ENCODE results near the gene CHAF1B.

CHAF1B gene

DNA sequence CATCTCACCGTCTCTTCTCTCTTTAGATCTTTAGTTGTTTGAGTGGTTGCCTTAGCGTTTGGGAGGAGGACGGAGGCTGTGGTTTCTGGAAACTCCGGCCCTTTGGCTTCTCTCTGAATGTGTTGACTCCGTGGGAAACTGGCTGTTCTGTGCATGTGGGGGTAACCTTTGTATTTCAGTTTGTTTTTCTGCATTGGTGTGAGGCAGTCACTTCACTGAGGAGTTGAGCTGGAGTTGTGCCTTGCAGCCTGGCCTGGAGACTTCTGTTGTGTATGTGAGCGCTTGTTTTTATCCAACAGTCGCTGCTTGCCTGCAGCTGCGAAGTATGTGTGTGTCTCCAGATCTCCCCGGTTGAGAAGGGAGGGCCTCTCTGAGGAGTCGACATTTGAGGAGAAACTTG is 61.1 kb downstream of the CHAF1B start:
- Histone ChIP-seq H2AFZ (ENCODE audit: low read depth, low read length) (no peak overlapping the region), H3K9ac (ENCODE audit: low read length) (no peak overlapping the region), H3K9me3 (ENCODE audit: insufficient read depth, low read length) (no peaks in the 10 kb centered on the region), H3K27ac (ENCODE audit: low read length) (no peak overlapping the region), H3K4me2 (ENCODE audit: low read length) (no peak overlapping the region), H3K4me3 (ENCODE audit: low read length) (no peak overlapping the region), H3K36me3 (replicated peaks; ENCODE audit: low read depth, low read length) (no peaks in the 10 kb centered on the region), H3K79me2 (ENCODE audit: low read length) (no peaks in the 10 kb centered on the region), H4K20me1 (ENCODE audit: insufficient read depth, low read length) (no peaks in the 10 kb centered on the region), H3K4me1 (ENCODE audit: low read length) (no peaks in the 10 kb centered on the region), H3K27me3 (ENCODE audit: low read depth, low read length) (no peaks in the 10 kb centered on the region)
- TF ChIP-seq, protein P1, sequence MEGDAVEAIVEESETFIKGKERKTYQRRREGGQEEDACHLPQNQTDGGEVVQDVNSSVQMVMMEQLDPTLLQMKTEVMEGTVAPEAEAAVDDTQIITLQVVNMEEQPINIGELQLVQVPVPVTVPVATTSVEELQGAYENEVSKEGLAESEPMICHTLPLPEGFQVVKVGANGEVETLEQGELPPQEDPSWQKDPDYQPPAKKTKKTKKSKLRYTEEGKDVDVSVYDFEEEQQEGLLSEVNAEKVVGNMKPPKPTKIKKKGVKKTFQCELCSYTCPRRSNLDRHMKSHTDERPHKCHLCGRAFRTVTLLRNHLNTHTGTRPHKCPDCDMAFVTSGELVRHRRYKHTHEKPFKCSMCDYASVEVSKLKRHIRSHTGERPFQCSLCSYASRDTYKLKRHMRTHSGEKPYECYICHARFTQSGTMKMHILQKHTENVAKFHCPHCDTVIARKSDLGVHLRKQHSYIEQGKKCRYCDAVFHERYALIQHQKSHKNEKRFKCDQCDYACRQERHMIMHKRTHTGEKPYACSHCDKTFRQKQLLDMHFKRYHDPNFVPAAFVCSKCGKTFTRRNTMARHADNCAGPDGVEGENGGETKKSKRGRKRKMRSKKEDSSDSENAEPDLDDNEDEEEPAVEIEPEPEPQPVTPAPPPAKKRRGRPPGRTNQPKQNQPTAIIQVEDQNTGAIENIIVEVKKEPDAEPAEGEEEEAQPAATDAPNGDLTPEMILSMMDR (IDR thresholded peaks at IDR 0.05; ENCODE audit: low read depth, low read length): no peak
- TF ChIP-seq EZH2phosphoT487 (IDR thresholded peaks at IDR 0.05; ENCODE audit: low read depth): no peak

DNA sequence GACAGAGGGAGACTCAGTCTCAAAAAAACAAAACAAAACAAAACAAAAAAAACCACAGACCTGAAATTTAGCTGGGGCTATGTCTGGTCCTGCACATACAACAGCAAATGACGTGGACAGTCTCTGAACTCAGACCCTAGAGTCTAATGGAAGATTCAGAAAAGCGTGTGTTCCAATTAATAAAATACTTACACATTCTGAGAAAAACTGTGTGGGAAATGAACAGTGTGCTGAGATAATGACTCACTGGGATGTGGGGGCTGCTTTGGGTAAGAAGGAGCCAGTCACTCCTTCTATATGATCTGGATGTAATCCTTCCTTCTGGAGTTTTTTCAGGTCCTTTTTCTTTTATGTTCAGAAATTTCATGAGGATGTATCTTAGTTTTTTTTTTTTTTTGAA is 65.3 kb downstream of the CHAF1B start:
- Histone ChIP-seq H2AFZ (ENCODE audit: low read depth, low read length) (no peak overlapping the region), H3K4me3 (ENCODE audit: low read length) (no peak overlapping the region), H3K36me3 (replicated peaks; ENCODE audit: low read depth, low read length) (no peaks in the 10 kb centered on the region), H3K4me1 (ENCODE audit: low read length) (no peaks in the 10 kb centered on the region), H3K4me2 (ENCODE audit: low read length) (no peak overlapping the region), H3K9ac (ENCODE audit: low read length) (no peak overlapping the region), H3K9me3 (ENCODE audit: insufficient read depth, low read length) (no peaks in the 10 kb centered on the region), H3K79me2 (ENCODE audit: low read length) (no peaks in the 10 kb centered on the region), H3K27ac (ENCODE audit: low read length) (no peak overlapping the region), H4K20me1 (ENCODE audit: insufficient read depth, low read length) (no peaks in the 10 kb centered on the region), H3K27me3 (ENCODE audit: low read depth, low read length) (no peaks in the 10 kb centered on the region)
- TF ChIP-seq, protein P1 (IDR thresholded peaks at IDR 0.05; ENCODE audit: low read depth, low read length): no peak
- TF ChIP-seq EZH2phosphoT487 (IDR thresholded peaks at IDR 0.05; ENCODE audit: low read depth): no peak

DNA sequence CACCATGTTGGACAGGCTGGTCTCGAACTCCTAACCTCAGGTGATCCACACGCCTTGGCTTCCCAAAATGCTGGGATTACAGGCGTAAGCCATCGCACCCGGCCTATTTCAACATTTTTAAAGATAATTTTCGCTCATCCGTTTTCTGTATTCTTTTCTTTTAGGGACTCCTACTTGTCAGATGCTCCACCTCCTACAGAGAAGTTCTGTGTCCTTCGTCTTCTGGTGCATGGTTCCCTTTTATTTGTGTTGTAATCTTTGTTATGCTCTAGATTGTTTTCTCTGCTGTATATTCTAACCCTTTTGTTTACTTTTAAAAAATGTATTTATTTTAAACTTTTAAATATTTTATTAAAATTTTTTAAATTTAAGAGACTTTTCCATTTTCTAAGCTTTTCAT is 66.3 kb downstream of the CHAF1B start:
- Histone ChIP-seq H3K27ac (ENCODE audit: low read length) (no peak overlapping the region), H3K9ac (ENCODE audit: low read length) (no peak overlapping the region), H2AFZ (ENCODE audit: low read depth, low read length) (no peak overlapping the region), H3K27me3 (ENCODE audit: low read depth, low read length) (no peaks in the 10 kb centered on the region), H3K4me2 (ENCODE audit: low read length) (no peak overlapping the region), H3K36me3 (replicated peaks; ENCODE audit: low read depth, low read length) (no peaks in the 10 kb centered on the region), H3K4me1 (ENCODE audit: low read length) (no peaks in the 10 kb centered on the region), H4K20me1 (ENCODE audit: insufficient read depth, low read length) (no peaks in the 10 kb centered on the region), H3K9me3 (ENCODE audit: insufficient read depth, low read length) (no peaks in the 10 kb centered on the region), H3K79me2 (ENCODE audit: low read length) (no peaks in the 10 kb centered on the region), H3K4me3 (ENCODE audit: low read length) (no peak overlapping the region)
- TF ChIP-seq, protein P1 (IDR thresholded peaks at IDR 0.05; ENCODE audit: low read depth, low read length): no peak

DNA sequence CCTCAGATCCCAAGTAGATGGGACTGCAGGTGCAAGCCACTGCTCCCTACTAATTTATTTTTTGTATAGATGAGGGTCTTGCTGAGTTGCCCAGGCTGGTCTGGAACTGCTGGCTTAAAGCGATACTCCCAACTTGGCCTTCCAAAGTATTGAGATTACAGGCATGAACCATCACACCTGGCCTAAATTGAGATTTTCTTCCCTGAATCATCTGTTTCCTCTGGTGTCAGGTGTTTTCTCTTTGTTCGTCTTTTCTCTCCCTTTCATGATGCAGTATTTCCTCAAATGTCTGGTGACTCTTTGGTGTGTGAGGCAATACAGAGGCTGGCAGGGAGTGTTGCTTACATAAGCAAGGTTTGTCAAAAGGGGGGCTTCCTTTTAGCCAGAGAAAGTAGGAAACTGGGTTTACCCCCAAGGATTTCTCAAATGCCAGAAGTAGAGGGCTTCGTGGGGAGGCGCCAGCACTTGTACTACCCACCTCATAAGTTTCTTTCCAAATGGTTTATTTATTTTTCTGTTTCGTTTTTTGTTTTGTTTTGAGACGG is 67.2 kb downstream of the CHAF1B start:
- Histone ChIP-seq H3K4me1 (ENCODE audit: low read length) (no peaks in the 10 kb centered on the region), H3K79me2 (ENCODE audit: low read length) (no peaks in the 10 kb centered on the region), H3K27me3 (ENCODE audit: low read depth, low read length) (no peaks in the 10 kb centered on the region), H3K4me3 (ENCODE audit: low read length) (no peak overlapping the region), H3K9me3 (ENCODE audit: insufficient read depth, low read length) (no peaks in the 10 kb centered on the region), H3K27ac (ENCODE audit: low read length) (no peak overlapping the region), H4K20me1 (ENCODE audit: insufficient read depth, low read length) (no peaks in the 10 kb centered on the region), H2AFZ (ENCODE audit: low read depth, low read length) (no peak overlapping the region), H3K36me3 (replicated peaks; ENCODE audit: low read depth, low read length) (no peaks in the 10 kb centered on the region), H3K4me2 (ENCODE audit: low read length) (no peak overlapping the region), H3K9ac (ENCODE audit: low read length) (no peak overlapping the region)
- no peak for TF ChIP-seq EZH2phosphoT487 (IDR thresholded peaks at IDR 0.05; ENCODE audit: low read depth)
- TF ChIP-seq, protein P1 (IDR thresholded peaks at IDR 0.05; ENCODE audit: low read depth, low read length): no peak

Measured in OCI-LY3 (cell line).